Measurements from ENCODE around the gene AQP6.
A peak's percentile ranks its signal among the peaks of the same experiment; 100 is the strongest.
"Not testable (repeated sequence)": the region's sequence is repeated elsewhere in the genome, so short reads cannot be mapped to it uniquely, and the experiment has no call there.

AQP6 gene

GRCh38 chr12:49969651-49970429, 2.9 kb upstream of the AQP6 start:
- no peak for DNase-seq (ENCODE audit: low read depth)

DNA sequence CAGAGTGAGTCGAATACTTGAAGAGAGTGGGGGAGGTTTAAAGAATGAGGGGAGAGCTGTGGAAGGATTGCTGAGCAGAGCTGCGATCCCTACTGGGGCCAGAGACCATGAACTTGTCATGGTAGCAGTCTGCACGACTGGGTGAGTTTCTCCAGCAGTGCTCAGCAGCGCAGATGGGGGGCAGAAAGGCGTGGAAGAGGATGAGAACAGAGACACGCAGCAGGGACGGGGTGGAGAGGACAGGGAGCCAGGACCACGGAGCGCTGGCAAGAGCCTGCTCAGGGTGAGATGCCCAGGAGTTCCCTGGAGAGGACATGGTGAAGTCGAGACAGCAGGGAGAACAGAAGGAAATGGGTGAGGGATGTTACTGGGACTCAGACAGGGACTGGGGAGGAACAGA, 2.1 kb upstream of the AQP6 start:
- no peak for DNase-seq (ENCODE audit: low read depth)

- no peak for DNase-seq (ENCODE audit: low read depth)
Observed at GRCh38 chr12:49971141-49971540, 1.6 kb upstream of the AQP6 start.

- DNase-seq (ENCODE audit: low read depth) = no peak
Observed at GRCh38 chr12:49972129-49972528, 618 bp upstream of the AQP6 start.

DNA sequence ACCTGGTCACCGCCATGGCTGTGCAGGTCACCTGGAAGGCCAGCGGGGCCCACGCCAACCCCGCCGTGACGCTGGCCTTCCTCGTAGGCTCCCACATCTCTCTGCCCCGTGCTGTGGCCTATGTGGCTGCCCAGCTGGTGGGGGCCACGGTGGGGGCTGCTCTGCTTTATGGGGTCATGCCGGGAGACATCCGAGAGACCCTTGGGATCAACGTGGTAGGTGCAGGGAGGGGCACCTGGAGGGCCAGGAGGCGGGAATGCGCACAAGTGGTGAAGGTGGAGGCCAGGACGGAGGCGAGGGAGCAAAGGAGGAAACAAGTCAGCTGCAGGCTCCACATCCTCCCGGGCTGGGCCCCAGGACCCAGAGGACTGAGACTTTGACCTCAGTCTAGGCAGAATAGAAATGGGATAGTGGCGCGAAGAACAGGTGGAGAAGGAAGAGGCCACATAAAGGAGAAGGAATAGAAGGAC, 649 bp downstream of the AQP6 start:
- DNase-seq (ENCODE audit: low read depth) = no peak

- peak; percentile 71 for DNase-seq (ENCODE audit: low read depth)
Observed at GRCh38 chr12:49974231-49974675, 1.5 kb downstream of the AQP6 start.

DNA sequence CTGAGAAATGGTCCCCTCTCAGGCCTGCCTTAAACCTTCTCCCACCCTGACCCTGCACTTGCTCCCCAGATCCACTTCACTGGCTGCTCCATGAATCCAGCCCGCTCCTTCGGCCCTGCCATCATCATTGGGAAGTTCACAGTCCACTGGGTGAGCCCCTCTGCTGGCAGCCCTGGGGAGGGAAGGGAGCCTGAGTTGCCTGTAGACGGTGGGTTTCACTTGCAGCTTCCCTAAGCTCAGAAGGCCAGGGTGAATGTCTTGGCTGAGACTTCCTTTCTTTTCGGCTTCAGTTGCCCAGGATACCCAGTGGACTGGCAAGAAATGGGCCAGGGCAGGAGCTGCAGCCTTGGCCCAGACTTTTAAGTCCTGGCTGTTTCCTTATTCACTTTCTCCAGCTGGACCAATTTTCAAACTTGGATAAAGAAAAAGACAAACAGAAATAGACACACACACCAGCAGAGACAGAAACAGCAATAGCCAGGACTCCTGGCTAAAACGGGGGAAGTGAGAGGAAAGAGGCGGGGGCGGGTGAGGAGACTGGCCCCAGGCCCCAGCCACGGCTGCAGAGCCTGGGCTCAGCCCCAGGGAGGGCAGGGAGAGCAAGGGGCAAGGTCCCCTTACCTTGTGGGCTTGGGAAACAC, 2.0 kb downstream of the AQP6 start:
- DNase-seq (ENCODE audit: low read depth) = no peak

GRCh38 chr12:49975318-49975761, 2.6 kb downstream of the AQP6 start:
- DNase-seq (ENCODE audit: low read depth) = no peak

DNA sequence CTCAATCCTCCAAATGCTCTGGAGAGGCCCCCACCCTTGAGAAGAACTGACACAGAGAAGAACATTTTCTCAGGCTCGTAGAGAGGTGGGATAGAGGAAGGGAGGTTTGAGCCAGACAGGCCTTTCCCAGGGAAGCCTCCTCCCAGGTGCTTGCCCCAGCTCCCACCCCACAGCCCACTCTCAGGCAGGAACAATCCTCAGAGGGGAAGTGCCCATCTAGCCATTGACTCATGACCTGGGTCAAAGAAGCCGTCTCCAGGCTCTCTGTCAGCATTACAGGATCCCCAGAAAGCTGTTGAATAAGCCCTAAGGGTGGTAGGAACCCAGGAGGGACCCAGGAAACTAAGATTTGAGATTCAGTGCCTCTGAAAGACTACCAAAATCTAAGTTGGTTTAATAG, 3.8 kb downstream of the AQP6 start:
- DNase-seq (ENCODE audit: low read depth) = no peak

DNA sequence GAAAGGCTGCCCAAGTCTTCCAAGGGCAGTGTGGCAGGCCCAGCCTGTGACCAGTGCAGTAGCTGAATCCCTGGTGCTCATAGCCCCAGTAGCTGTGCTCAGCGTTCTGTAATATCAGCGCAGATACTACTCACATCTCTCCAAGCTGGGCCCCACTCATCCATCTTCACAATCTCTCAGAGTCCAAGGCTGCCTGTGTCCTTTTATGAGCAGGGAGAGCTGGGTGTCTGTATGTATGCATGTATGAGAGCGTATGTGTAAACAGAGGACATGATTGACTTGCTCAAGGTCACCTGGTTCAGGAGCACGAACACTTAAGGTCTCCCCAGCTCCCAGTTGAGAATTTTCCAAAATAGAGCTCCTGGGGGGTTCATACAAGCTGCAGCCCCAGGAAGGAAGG, 5.4 kb downstream of the AQP6 start:
- DNase-seq (ENCODE audit: low read depth) = no peak

DNA sequence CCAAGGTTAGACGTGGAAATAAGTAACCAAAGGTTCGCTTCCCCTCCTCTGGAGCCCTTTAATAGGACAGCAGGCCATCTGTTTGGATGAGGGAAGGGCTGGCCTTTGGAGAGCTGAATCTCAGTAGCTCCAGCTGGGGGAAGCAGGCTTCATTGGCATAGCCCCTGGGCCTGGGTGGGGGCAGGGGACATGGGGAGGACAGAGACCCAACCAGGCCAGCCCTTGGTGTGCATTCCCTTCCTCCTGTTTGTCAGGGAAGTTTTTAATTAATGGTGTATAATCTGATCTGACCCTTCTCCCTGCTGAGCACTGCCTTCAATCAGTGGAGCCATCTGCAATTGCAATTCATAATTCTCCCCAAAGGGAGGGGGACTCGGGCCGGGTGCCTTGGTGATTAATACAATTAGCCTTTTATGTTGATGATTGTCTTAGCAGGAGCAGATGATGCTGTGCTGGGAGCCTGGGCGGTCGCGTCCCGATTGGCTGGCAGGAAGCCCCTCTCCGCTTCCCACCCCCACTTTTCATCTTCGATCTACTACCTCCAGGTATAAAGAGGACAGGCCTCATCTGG, 6.4 kb downstream of the AQP6 start:
- DNase-seq (ENCODE audit: low read depth) = no peak

GRCh38 chr12:49979791-49980190, 7.0 kb downstream of the AQP6 start:
- no peak for DNase-seq (ENCODE audit: low read depth)

DNA sequence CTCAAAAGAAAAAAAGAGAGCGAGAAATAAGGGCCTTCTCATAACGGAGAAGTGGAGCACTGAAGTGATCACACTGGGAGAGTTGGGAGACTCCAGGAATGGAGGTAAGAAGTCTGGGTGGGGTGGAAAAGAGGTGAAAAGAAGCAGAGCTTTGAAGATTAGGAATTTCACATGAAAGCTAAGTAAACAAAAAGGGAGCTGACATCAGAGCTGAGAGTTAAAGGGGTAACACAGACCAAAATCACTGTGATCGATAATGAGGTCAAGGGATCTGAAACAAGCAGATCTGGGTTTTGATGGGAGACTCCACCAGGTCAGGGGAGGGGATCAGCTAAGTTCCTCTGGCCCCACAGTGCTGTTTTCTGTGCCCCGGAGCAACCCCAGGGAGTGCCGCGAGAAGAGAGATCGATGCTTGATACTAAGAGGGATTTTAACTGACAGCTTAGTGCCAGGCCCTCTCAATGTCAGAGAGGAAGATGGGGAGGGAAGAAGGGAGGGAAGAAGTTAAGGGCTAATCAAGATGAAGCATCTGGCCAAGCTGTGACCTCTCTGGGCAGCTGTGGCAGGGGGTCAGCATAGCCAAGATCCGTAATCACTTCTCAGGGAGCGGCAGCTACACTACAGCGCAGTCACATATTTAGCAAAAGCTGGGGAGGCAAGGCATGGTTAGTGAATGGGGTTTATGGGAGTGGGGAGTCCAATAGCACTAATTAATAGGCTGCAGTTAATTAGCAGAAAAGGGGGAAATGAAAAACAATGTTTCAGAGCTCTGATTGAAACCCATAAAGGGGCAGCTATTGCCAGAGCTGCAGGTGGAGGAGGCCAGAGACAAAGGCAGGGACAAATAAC, 8.0 kb downstream of the AQP6 start:
- no peak for DNase-seq (ENCODE audit: low read depth)

- peak; percentile 39 for DNase-seq (ENCODE audit: low read depth)
Observed at GRCh38 chr12:49982246-49983087, 9.7 kb downstream of the AQP6 start.

DNA sequence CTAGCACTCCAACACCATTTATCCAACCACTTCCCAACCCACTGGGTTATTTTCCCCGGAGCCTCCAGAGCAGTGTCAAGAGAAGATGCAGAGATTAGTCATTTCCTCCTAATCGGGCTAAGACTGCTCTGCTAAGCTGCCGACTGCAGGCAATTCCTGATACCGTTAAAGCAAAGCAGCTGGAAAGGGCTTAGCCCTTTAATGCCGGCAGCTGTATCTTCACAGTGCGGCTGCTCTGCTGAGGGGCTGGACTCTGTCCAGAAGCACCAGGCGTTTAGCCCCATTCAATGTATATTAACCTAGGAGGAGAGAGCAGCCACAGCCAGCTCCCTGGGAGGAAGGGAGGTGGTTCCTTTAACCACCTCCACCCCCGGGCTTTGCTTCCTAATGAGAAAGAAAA, 11.1 kb downstream of the AQP6 start:
- peak; percentile 91 for DNase-seq (ENCODE audit: low read depth)

DNA sequence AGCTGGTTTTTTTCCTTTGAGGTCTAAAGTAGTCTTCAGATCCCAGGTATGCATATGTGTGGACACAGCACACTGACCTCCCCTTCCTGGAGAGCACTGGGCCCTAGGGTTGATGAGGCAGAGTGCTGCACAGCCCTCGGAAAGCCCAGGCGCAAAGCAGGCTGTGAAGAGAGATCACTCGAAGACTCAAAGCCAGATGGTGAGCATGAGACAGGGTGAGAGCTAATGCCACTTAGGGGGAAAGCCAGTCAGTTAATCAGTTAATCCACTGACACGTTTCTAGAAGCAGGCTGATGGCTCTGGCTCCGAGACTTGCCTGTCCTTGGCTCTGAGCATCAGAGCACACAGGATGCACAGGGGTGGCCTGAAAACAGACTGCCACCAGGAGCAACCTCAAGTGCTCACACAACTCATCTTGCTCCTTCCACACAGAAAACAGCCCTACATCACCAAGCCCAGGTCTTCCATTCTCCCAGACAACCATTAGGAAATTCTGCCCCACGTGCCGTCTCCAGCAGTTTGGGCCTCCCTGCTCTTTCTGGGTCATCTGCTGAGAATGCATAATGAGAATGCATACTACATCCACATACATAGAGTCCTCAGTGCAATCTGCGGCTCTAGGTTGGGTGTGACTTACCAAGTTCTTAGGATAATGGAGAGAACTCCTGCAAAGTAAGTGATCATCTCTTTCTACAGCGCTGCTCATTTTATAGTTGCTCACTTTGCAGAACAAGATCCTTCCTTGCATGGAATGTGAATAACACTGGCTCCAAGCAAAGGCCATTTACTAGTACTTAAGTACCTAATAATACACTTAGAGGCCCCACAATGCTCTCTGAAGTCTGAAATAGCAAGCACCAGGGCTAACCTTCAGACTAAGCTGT, 12.0 kb downstream of the AQP6 start:
- DNase-seq (ENCODE audit: low read depth) = no peak

GRCh38 chr12:49985981-49986380, 13.2 kb downstream of the AQP6 start:
- DNase-seq (ENCODE audit: low read depth) = no peak

GRCh38 chr12:49986476-49986875, 13.7 kb downstream of the AQP6 start:
- DNase-seq (ENCODE audit: low read depth) = not testable (repeated sequence)

DNA sequence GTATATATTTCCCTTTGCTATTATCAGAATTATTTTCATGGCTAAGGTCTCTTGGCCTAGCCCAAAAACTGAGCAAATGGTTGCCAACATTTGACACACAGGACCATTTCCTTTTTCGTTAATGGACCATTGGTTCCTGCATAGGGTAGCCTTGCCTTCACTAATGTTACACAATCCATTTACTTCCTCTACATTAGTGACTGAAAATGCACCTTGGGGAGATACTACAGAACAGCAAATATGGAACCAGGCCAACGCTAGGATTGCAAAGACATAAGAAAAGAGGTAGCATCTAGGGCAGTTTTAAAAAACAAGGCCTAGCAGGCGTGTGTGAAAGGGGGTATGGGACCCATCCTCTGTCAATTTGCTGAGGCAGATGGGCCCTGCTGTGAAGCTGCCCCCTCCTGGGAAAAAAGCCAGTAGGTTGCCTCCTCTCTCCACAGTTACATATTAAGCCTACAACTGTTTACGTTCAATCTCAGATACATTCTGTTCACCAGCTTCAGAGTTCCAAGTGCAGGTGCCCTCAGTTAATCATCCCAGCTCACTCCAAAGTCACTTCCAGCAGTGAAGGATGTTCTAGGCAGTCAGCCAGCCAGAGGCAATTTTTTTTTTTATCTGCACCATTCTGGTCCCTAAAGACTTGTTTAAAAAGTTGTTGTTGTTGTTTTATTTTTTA, 15.0 kb downstream of the AQP6 start:
- DNase-seq (ENCODE audit: low read depth) = no peak

GRCh38 chr12:49989400-49989799, 16.7 kb downstream of the AQP6 start:
- DNase-seq (ENCODE audit: low read depth) = not testable (repeated sequence)
